Endodermal cell (in vitro differentiated cells): Measurements from ENCODE around the gene EIF3L. TPM values are rescaled to one million over a fixed set of nuclear protein-coding genes. Genes with fewer than 3 reads are reported as not detected.

Experiments used
- DNase-seq: peaks from one replicate; pipeline ENCODE4 v3.0.0-alpha.2; 2017
- H3K27ac ChIP-seq: 2 replicates; pipeline ENCODE4 v1.5.1; 2013; ENCODE audit warnings: mild to moderate bottlenecking, low read depth, low read length, moderate library complexity
- H3K27me3 ChIP-seq: 2 replicates; pipeline ENCODE4 v1.6.1; 2013; ENCODE audit warnings: mild to moderate bottlenecking, low read length, moderate library complexity; ENCODE audit not compliant: insufficient read depth, control insufficient read depth, poor library complexity, severe bottlenecking
- H3K36me3 ChIP-seq: 2 replicates; pipeline ENCODE4 v1.7.0; 2013; ENCODE audit warnings: mild to moderate bottlenecking, low read length, moderate library complexity; ENCODE audit not compliant: control insufficient read depth, insufficient read depth
- H3K4me1 ChIP-seq: one replicate; pipeline ENCODE4 v1.7.0; 2013; ENCODE audit warnings: low read length; ENCODE audit not compliant: control insufficient read depth, insufficient read depth
- H3K4me3 ChIP-seq: 2 replicates; pipeline ENCODE4 v1.5.1; 2013; ENCODE audit warnings: mild to moderate bottlenecking, low read length, moderate library complexity
- H3K9ac ChIP-seq: 2 replicates; pipeline ENCODE4 v1.6.1; 2013; ENCODE audit warnings: mild to moderate bottlenecking, low read length, moderate library complexity; ENCODE audit not compliant: poor library complexity, severe bottlenecking; ENCODE audit errors: extremely low read depth
- H3K9me3 ChIP-seq: 2 replicates; pipeline ENCODE4 v1.6.1; 2013; ENCODE audit warnings: mild to moderate bottlenecking, low read length, moderate library complexity; ENCODE audit not compliant: control insufficient read depth
- H3K27ac Mint-ChIP-seq: 2 replicates; pipeline ENCODE4 v1.8.0; 2020; ENCODE audit warnings: mixed read lengths
- H3K27me3 Mint-ChIP-seq: 2 replicates; pipeline ENCODE4 v1.8.0; 2021; ENCODE audit warnings: mild to moderate bottlenecking, mixed read lengths; ENCODE audit not compliant: insufficient read depth
- H3K36me3 Mint-ChIP-seq: 2 replicates; pipeline ENCODE4 v1.8.0; 2020; ENCODE audit warnings: low read depth, mixed read lengths
- H3K4me1 Mint-ChIP-seq: 2 replicates; pipeline ENCODE4 v1.8.0; 2020; ENCODE audit warnings: mixed read lengths
- H3K4me3 Mint-ChIP-seq: 2 replicates; pipeline ENCODE4 v1.8.0; 2020; ENCODE audit warnings: mild to moderate bottlenecking, moderate library complexity, mixed read lengths
- H3K9me3 Mint-ChIP-seq: 2 replicates; pipeline ENCODE4 v1.8.0; 2020; ENCODE audit warnings: mild to moderate bottlenecking, mixed read lengths
- WGBS, 2 experiments: methylation state at CpG; one replicate each; pipeline versions ENCODE4 v1.1.5 to v1.1.7; 2013; ENCODE audit warnings: missing lambda C conversion rate in 2 of 2, mixed read lengths in 1 of 2; ENCODE audit not compliant: insufficient coverage in 1 of 2, insufficient read length in 1 of 2; 5-methylcytosine and 5-hydroxymethylcytosine counted together
- total RNA-seq, 2 donors: library from RNA; stranded (reverse); fragmentation: NEBNext Ultra II Directional in 1 of 2; extraction: Animal tissue kit (Norgen Biotek cat#: 25700) in 1 of 2; gene quantifications; 2 replicates in 1 of 2; 3 replicates in 1 of 2; pipeline ENCODE4 v1.2.1, GENCODE V29; 2021
- TF ChIP-seq, protein P1 (sequence below): fragments of 200-600 bp; sonication (generic); conservative IDR thresholded peaks from 2 replicates; pipeline ENCODE4 v1.5.0; 2021; ENCODE audit warnings: antibody characterized with exemption, mild to moderate bottlenecking

EIF3L gene
- total RNA-seq, 2 donors from 2014 or later: 469 to 541 TPM

DNA sequence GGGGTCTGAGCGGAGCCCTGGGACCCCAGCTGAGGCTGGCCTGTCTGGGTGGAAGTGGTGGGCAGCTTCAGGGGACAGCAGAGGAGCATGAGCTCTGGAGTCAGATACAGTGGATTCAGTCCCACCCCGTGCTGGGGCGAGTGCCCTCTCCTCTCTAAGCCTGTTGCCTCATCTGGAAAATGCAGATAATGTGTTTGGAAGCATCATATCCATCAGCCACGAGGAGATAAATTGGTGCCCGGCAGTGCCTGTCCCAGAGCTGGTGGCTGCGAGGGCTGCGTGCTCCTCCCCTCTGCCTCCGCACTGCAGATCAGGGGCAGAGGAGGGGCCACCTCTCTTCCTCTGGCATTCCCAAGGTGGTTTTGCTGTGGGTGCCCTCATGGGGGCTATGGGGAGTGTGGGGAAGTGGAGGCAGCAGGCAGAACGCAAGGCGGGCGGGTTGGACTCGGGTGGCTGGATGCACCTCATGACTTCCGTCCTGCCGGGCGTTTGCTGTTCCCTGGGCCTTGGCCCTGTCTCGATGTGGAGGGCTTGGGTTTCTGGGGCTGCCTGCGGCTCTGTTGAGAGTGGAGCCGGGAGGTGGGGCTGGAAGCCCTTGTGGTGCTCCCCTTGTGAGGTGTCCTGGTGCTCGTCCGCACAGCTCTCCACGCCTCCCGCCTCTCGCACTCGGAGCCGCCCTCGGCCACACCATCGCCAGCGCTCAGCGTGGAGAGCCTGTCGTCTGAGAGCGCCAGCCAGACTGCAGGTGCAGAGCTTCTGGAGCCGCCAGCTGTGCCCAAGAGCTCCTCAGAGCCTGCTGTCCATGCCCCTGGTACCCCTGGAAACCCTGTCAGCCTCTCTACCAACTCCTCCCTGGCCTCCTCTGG is 77.8 kb downstream of the EIF3L start:
- Histone ChIP-seq H3K9me3 (no peaks in the 10 kb centered on the region), H3K36me3 (peaks cover 21% of the 10 kb centered on the region), H3K9ac (no peak overlapping the region), H3K4me3 (no peak overlapping the region), H3K27me3 (peaks cover 34% of the 10 kb centered on the region), H3K27ac (no peak overlapping the region), H3K4me1 (no peaks in the 10 kb centered on the region)
- peaks cover 19% of the 10 kb centered on the region for H3K27me3 Mint-ChIP-seq
- 95 to 96% methylated on average over 25 to 32 of the region's 32 CpGs for WGBS, 2 experiments
- no peak for DNase-seq
- peaks cover 2% of the 10 kb centered on the region for H3K4me1 Mint-ChIP-seq
- H3K27ac Mint-ChIP-seq: no peak overlapping the region
- peaks cover 39% of the 10 kb centered on the region for H3K36me3 Mint-ChIP-seq
- H3K9me3 Mint-ChIP-seq: no peaks in the 10 kb centered on the region
- TF ChIP-seq, protein P1, sequence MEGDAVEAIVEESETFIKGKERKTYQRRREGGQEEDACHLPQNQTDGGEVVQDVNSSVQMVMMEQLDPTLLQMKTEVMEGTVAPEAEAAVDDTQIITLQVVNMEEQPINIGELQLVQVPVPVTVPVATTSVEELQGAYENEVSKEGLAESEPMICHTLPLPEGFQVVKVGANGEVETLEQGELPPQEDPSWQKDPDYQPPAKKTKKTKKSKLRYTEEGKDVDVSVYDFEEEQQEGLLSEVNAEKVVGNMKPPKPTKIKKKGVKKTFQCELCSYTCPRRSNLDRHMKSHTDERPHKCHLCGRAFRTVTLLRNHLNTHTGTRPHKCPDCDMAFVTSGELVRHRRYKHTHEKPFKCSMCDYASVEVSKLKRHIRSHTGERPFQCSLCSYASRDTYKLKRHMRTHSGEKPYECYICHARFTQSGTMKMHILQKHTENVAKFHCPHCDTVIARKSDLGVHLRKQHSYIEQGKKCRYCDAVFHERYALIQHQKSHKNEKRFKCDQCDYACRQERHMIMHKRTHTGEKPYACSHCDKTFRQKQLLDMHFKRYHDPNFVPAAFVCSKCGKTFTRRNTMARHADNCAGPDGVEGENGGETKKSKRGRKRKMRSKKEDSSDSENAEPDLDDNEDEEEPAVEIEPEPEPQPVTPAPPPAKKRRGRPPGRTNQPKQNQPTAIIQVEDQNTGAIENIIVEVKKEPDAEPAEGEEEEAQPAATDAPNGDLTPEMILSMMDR: no peak
- no peak overlapping the region for H3K4me3 Mint-ChIP-seq

DNA sequence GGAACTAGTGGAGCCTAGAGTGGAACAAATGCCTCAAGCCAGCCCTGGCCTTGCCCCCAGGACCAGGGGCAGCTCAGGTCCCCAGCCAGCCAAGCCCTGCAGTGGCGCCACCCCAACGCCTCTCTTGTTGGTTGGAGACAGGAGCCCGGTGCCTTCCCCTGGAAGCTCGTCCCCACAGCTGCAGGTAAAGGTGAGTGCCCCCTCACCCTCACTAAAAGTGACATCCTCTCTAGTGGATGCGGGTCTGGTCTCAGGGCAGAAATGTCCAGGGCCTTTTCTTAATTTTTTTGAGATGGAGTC is 78.4 kb downstream of the EIF3L start:
- Histone ChIP-seq H3K27me3 (peaks cover 39% of the 10 kb centered on the region), H3K4me1 (no peaks in the 10 kb centered on the region), H3K9me3 (no peaks in the 10 kb centered on the region), H3K36me3 (peaks cover 27% of the 10 kb centered on the region), H3K9ac (no peak overlapping the region), H3K4me3 (no peak overlapping the region), H3K27ac (no peak overlapping the region)
- no peaks in the 10 kb centered on the region for H3K9me3 Mint-ChIP-seq
- TF ChIP-seq, protein P1: no peak
- H3K27me3 Mint-ChIP-seq: peaks cover 19% of the 10 kb centered on the region
- H3K27ac Mint-ChIP-seq: no peak overlapping the region
- 89 to 97% methylated on average over 5 of the region's 5 CpGs for WGBS, 2 experiments
- peaks cover 43% of the 10 kb centered on the region for H3K36me3 Mint-ChIP-seq
- H3K4me3 Mint-ChIP-seq: no peak overlapping the region
- peaks cover 3% of the 10 kb centered on the region for H3K4me1 Mint-ChIP-seq
- no peak for DNase-seq

DNA sequence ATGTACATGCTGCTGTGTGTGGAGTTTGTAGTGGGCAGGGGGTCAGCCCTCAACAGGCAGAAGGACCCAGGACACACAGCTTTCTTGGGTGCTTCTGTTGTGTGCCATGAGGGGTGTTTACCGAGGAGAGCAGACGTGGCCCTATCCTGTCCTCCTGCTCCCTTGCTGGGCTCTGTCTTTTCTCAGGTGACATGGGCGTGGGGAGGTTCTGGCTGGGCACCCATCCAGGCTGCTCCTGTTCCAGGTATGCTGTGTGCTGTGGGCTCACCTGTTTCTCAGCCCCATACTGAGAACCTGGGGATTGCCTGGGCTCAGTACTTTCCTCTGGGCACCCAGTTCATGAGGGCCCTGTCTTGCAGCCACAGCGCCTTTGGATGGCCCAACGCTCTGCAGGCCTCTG is 80.2 kb downstream of the EIF3L start:
- no peak for DNase-seq
- Mint-ChIP-seq H3K36me3 (peaks cover 51% of the 10 kb centered on the region), H3K27me3 (peaks cover 30% of the 10 kb centered on the region), H3K27ac (no peak overlapping the region), H3K4me3 (no peak overlapping the region), H3K4me1 (peaks cover 5% of the 10 kb centered on the region), H3K9me3 (no peaks in the 10 kb centered on the region)
- WGBS, 2 experiments: 94 to 100% methylated on average over 3 to 5 of the region's 5 CpGs
- H3K4me1 ChIP-seq: no peaks in the 10 kb centered on the region
- no peak overlapping the region for H3K27ac ChIP-seq
- TF ChIP-seq, protein P1: no peak
- H3K9me3 ChIP-seq: no peaks in the 10 kb centered on the region
- H3K4me3 ChIP-seq: no peak overlapping the region
- peaks cover 38% of the 10 kb centered on the region for H3K36me3 ChIP-seq
- no peak overlapping the region for H3K9ac ChIP-seq
- peaks cover 47% of the 10 kb centered on the region for H3K27me3 ChIP-seq
